ENCODE measurements around the gene WNT9A.
A peak's percentile ranks its signal among the peaks of the same experiment; 100 is the strongest.
"Not testable (repeated sequence)": the region's sequence is repeated elsewhere in the genome, so short reads cannot be mapped to it uniquely, and the experiment has no call there.

The WNT9A gene

GRCh38 chr1:227947676-227948492 lies at the start of gene WNT9A:
Gene WNT9A, minus strand, starts transcription at chr1:227947932. Its CDS starts 45 bp downstream, at chr1:227947887.
- DNase-seq = peak; percentile 37

- DNase-seq = no peak
These were observed 48.6 kb upstream of the WNT9A start for GRCh38 chr1:227996187-227996950.

- no peak for DNase-seq
These were observed 47.0 kb upstream of the WNT9A start for GRCh38 chr1:227994632-227995300.

- no peak for DNase-seq
These were observed 39.4 kb upstream of the WNT9A start for GRCh38 chr1:227987181-227987580.

GRCh38 chr1:227975583-227976283 lies 28.0 kb upstream of the WNT9A start:
- DNase-seq = not testable (repeated sequence)

GRCh38 chr1:227973724-227974288 lies 26.1 kb upstream of the WNT9A start:
- not testable (repeated sequence) for DNase-seq

GRCh38 chr1:227972843-227973374 lies 25.2 kb upstream of the WNT9A start:
- DNase-seq = not testable (repeated sequence)

- not testable (repeated sequence) for DNase-seq
These were observed 24.5 kb upstream of the WNT9A start for GRCh38 chr1:227972283-227972679.

- DNase-seq = not testable (repeated sequence)
These were observed 24.0 kb upstream of the WNT9A start for GRCh38 chr1:227971643-227972282.

GRCh38 chr1:227971216-227971615 lies 23.5 kb upstream of the WNT9A start:
- DNase-seq = not testable (repeated sequence)

GRCh38 chr1:227970076-227970995 lies 22.6 kb upstream of the WNT9A start:
- not testable (repeated sequence) for DNase-seq

GRCh38 chr1:227967815-227968214 lies 20.1 kb upstream of the WNT9A start:
- DNase-seq = not testable (repeated sequence)

GRCh38 chr1:227966733-227967132 lies 19.0 kb upstream of the WNT9A start:
- DNase-seq = not testable (repeated sequence)

GRCh38 chr1:227961651-227962466 lies 14.1 kb upstream of the WNT9A start:
- no peak for DNase-seq

- no peak for DNase-seq
These were observed 11.7 kb upstream of the WNT9A start for GRCh38 chr1:227959325-227959860.

GRCh38 chr1:227958617-227959324 lies 11.0 kb upstream of the WNT9A start:
- no peak for DNase-seq

GRCh38 chr1:227955808-227956207 lies 8.1 kb upstream of the WNT9A start:
- no peak for DNase-seq

- DNase-seq = no peak
These were observed 6.6 kb upstream of the WNT9A start for GRCh38 chr1:227954163-227954850.

All from stimulated activated CD4-positive, alpha-beta T cell treated with anti-CD3 and anti-CD28 coated beads, Interleukin-15, amount 100 ng/mL, for 24 hours (primary cell).